ENCODE measurements around the gene PTK6.

DNA sequence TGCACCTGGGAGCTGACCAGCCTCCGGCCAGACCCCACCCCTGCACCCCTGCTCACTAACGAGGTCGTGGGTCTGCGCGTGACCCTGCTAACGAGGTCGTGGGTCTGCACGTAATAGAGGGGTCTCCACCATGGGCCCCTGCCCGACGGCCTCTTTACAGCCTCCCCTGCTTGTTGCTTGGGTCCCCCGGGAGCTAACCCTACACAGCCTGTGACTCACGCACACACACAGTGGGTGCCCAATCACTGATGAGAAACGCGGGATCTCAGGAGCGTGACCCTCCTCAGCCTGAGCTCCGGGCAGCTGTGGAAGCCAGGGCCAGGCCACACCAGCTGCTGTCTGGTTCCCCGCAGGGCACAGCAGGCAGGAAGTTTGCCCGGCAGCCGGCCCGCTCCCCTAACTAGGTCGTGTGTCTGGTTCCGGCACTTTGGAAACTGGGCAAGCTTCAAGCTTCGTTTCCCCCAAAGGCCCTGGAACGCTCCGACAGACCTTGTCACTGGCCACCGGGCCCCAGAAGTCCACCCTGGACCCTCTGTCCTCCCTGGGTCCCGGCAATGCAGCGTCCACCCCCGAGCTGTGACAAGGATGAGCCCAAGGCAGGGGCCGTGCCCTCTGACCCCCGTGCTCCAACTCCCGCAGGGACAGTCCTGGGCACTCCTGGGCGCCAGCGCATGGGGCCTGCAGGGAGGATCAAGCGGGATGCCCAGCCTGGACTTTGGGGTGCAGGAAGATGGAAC lies 767 bp downstream of the PTK6 start:
- no peak for TF ChIP-seq TAF1 (IDR thresholded peaks at IDR 0.05; ENCODE audit: low read depth, low read length)
- no peak for TF ChIP-seq POLR2A (IDR thresholded peaks at IDR 0.05; ENCODE audit: low read depth, low read length)
- TF ChIP-seq POLR2AphosphoS5 (IDR thresholded peaks at IDR 0.05; ENCODE audit: low read depth, low read length) = no peak
- no peak for TF ChIP-seq PAX5 (IDR thresholded peaks at IDR 0.05; ENCODE audit: insufficient read depth, low read length, severe bottlenecking)
- no peak for TF ChIP-seq POU2F2 (IDR thresholded peaks at IDR 0.05; ENCODE audit: low read depth, low read length)
